ENCODE measurements around the gene PLEK. TPM values are rescaled to one million over a fixed set of nuclear protein-coding genes. Genes with fewer than 3 reads are reported as not detected.

Gene PLEK
- polyA plus RNA-seq, 1 of the 3 experiments (the other 2 are of a cell fraction) = 0.02 TPM

- Histone ChIP-seq H3K36me3 (replicated peaks in 1 of 2; ENCODE audit: control insufficient read depth in 1 of 2, insufficient read depth in 2 of 2, low read length in 1 of 2) (no peaks in the 10 kb centered on the region), H3K4me3 (ENCODE audit: low read depth in 2 of 2, low read length in 1 of 2) (no peak overlapping the region), H3K9me2 (no peaks in the 10 kb centered on the region), H4K20me1 (ENCODE audit: insufficient read depth) (no peaks in the 10 kb centered on the region), H3K9ac (no peak overlapping the region), H3K9me3 (no peaks in the 10 kb centered on the region), H3K4me2 (no peak overlapping the region), H3K4me1 (ENCODE audit: control insufficient read depth in 1 of 2, insufficient read depth in 2 of 2, low read depth in 1 of 2, low read length in 1 of 2) (no peaks in the 10 kb centered on the region; a peak in 1 of 4 replicates), H3K27ac (ENCODE audit: low read depth in 2 of 2, low read length in 1 of 2) (no peak overlapping the region), H3F3A (replicated peaks; ENCODE audit: insufficient read depth) (no peaks in the 10 kb centered on the region), H3K27me3 (ENCODE audit: insufficient read depth) (no peaks in the 10 kb centered on the region), H2AFZ (ENCODE audit: low read depth) (peak overlapping the region; percentile 31; the same call in 1 of the 2 replicates), H3K79me2 (ENCODE audit: insufficient read depth) (no peaks in the 10 kb centered on the region)
- ChIA-PET CTCF (interaction anchor here (1.0 to 3.2 kb wide), 4 partner anchors 24 to 173 kb away, joined by 3 to 20 read pairs (median 4); no protein-coding TSS in a partner anchor), POLR2A (no interaction called here)
- whole genome bisulfite sequencing (ENCODE audit: low lambda C conversion rate) = 41% methylated on average over 8 of the region's 12 CpGs
- peak; percentile 68 for DNase-seq
- TF ChIP-seq MXI1 (IDR thresholded peaks at IDR 0.05; ENCODE audit: low read depth, low read length) (peak; percentile 81; the same call in 1 of the 2 replicates), USF1 (IDR thresholded peaks at IDR 0.05; ENCODE audit: borderline replicate concordance, low read depth) (peak; percentile 84), TCF12 (IDR thresholded peaks at IDR 0.05) (0 out of 2 replicates have a peak, but pooled peaks have one; percentile 13), FOXJ3 (CRISPR knock-in tag; IDR thresholded peaks at IDR 0.05) (no peak), CHD2 (IDR thresholded peaks at IDR 0.05; ENCODE audit: low read length, partially characterized antibody) (peak; percentile 95), FOXM1 (IDR thresholded peaks at IDR 0.05; ENCODE audit: low read depth) (no peak), MAX (IDR thresholded peaks at IDR 0.05; ENCODE audit: low read depth) (peak; percentile 100), GATA2 (CRISPR knock-in tag; IDR thresholded peaks at IDR 0.05) (no peak), CTCF (IDR thresholded peaks at IDR 0.05) (peak; percentile 74), SIN3A (IDR thresholded peaks at IDR 0.05; ENCODE audit: borderline replicate concordance, low read depth, low read length) (no peak), REST (IDR thresholded peaks at IDR 0.05; ENCODE audit: low read depth, low read length) (0 out of 2 replicates have a peak, but pooled peaks have one; percentile 29), TAF1 (IDR thresholded peaks at IDR 0.05; ENCODE audit: borderline replicate concordance, low read depth, low read length) (no peak), YY1 (IDR thresholded peaks at IDR 0.05; ENCODE audit: low read depth) (peak; percentile 32; the same call in 1 of the 2 replicates), MEF2A (IDR thresholded peaks at IDR 0.05; ENCODE audit: borderline replicate concordance, low read depth) (no peak), TEAD4 (IDR thresholded peaks at IDR 0.05; ENCODE audit: borderline replicate concordance, insufficient read depth) (no peak), RAD21 (IDR thresholded peaks at IDR 0.05; ENCODE audit: low read length) (peak; percentile 75), SMC3 (IDR thresholded peaks at IDR 0.05; ENCODE audit: low read depth, low read length) (peak; percentile 58), RCOR1 (IDR thresholded peaks at IDR 0.05; ENCODE audit: low read length) (peak; percentile 42; the same call in 1 of the 2 replicates), ELF1 (IDR thresholded peaks at IDR 0.05) (0 out of 2 replicates have a peak, but pooled peaks have one; percentile 14)
These were observed 3.0 kb upstream of the PLEK start for GRCh38 chr2:68362069-68362468.

All from SK-N-SH (cell line).